ENCODE results near the gene VPS11.
"Not testable (repeated sequence)": the region's sequence is repeated elsewhere in the genome, so short reads cannot be mapped to it uniquely, and the experiment has no call there.

VPS11 gene

DNA sequence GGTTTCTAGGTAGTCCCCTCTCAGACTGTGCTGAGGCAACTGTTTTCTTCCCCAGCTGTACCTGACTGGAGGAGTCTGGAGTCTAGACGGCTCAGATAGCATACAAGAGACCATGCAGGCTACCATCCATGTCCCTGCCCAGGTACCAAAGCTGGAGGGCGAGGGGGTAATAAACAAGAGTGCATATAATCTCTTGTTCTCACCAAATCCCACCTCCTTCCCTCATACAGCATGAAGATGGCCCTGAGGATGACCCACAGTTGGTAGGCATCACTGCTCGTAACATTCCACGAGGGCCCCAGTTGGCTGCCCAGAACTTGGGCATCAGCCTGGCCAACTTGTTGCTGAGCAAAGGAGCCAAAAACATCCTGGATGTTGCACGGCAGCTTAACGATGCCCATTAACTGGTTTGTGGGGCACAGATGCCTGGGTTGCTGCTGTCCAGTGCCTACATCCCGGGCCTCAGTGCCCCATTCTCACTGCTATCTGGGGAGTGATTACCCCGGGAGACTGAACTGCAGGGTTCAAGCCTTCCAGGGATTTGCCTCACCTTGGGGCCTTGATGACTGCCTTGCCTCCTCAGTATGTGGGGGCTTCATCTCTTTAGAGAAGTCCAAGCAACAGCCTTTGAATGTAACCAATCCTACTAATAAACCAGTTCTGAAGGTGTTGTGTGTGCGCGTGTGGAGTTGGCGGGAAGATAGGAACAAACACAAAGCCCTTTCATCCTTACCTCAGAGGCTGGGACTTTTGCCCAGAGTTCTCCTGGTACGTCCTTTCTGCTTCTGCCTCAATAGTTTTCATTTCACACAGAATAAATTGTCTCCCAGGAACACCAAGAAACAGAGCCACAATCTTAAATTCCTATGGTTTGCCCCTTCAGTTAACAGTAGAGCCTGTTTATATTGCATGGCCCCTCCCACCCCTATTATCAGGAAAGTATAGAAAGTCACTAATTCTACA is 25.5 kb downstream of the VPS11 start:
- peak overlapping the region; percentile 95 to 97 for H3K27ac Mint-ChIP-seq

DNA sequence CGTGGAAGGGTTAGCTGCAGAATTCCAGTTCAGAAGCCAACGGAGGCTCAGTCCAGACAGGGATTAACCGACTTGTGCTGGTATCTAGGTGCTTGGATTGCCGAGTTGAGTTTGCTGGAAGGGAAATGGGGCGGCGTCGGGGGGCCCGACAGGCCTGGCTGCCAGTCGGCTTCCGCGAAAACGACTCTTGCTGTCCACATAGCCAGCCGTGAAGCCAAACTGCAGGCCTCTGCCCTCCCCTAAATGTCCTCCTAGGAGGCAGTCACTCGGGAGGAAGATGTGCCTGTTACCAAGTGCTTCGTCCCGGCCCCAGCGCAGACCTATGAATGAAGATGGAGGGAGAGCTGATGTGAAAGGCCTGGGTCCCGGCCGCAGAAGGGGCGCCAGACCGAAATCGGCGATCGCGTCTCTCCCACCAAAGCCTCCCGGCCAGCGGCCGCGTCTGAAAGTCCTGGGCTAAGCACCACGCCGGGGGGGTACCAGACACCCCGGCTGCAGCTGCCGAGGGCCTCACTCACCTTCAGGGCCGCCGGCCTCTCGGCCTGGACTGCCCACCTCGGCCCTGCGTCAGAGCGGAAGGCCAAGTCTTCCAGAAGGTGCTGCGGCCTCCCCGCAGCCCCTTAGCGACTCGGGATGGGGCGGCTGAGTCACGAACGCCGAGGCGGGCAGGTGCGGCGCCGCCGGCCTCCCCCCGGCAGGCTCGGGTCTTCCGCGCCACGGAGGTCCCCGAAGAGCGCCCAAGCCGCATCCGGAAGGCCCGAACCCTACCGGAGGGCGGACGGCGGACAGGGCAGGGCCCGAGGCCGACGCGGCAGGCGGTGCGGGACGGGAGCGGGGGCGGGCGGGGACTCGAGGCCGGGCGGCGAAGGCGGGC is 26.6 kb downstream of the VPS11 start:
- ATAC-seq (replicated peaks) (peak; percentile 11), DNase-seq (peak in 2 of 3 experiments; percentile 33 to 35)
- no peaks in the 10 kb centered on the region for H3K9me3 Mint-ChIP-seq
- peak overlapping the region; percentile 95 to 97 for H3K27ac Mint-ChIP-seq
- peaks cover 51% of the 10 kb centered on the region for H3K36me3 Mint-ChIP-seq (ENCODE audit: insufficient read depth)
- no peaks in the 10 kb centered on the region for H3K27me3 Mint-ChIP-seq
- H3K4me3 Mint-ChIP-seq = peak overlapping the region; percentile 91 to 95
- H3K4me1 Mint-ChIP-seq (ENCODE audit: low read depth in 2 of 2) = peaks cover 30 to 42% of the 10 kb centered on the region in 2 donors

More for the DNA sequence above, 25.5 kb downstream of the VPS11 start:
- Mint-ChIP-seq H3K36me3 (ENCODE audit: insufficient read depth) (peaks cover 43% of the 10 kb centered on the region), H3K4me1 (ENCODE audit: low read depth in 2 of 2) (peaks cover 28 to 37% of the 10 kb centered on the region in 2 donors), H3K9me3 (no peaks in the 10 kb centered on the region), H3K4me3 (peak overlapping the region; percentile 91 to 95), H3K27me3 (no peaks in the 10 kb centered on the region)
- DNase-seq = no peak
- ATAC-seq (replicated peaks) = no peak

DNA sequence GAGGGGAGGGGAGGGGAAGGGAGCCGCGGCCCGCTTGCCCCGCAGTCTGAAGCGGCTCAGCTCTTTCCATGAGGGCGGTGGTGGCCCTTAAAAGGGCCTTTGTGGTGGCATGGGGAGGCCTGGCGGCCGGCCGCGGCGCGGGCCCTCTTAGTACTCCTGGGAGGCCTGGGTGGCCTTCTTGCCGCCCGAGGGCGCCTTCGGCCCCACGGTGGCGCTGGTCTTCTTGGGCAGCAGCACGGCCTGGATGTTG is 27.1 kb downstream of the VPS11 start:
- Mint-ChIP-seq H3K36me3 (ENCODE audit: insufficient read depth) (peaks cover 52% of the 10 kb centered on the region), H3K27me3 (no peaks in the 10 kb centered on the region), H3K9me3 (no peaks in the 10 kb centered on the region), H3K27ac (peak overlapping the region; percentile 95 to 97), H3K4me3 (peak overlapping the region; percentile 91 to 95), H3K4me1 (ENCODE audit: low read depth in 2 of 2) (peaks cover 30 to 43% of the 10 kb centered on the region in 2 donors)
- DNase-seq = peak in 1 of 3 experiments; percentile 52
- peak; percentile 36 for ATAC-seq (replicated peaks)

DNA sequence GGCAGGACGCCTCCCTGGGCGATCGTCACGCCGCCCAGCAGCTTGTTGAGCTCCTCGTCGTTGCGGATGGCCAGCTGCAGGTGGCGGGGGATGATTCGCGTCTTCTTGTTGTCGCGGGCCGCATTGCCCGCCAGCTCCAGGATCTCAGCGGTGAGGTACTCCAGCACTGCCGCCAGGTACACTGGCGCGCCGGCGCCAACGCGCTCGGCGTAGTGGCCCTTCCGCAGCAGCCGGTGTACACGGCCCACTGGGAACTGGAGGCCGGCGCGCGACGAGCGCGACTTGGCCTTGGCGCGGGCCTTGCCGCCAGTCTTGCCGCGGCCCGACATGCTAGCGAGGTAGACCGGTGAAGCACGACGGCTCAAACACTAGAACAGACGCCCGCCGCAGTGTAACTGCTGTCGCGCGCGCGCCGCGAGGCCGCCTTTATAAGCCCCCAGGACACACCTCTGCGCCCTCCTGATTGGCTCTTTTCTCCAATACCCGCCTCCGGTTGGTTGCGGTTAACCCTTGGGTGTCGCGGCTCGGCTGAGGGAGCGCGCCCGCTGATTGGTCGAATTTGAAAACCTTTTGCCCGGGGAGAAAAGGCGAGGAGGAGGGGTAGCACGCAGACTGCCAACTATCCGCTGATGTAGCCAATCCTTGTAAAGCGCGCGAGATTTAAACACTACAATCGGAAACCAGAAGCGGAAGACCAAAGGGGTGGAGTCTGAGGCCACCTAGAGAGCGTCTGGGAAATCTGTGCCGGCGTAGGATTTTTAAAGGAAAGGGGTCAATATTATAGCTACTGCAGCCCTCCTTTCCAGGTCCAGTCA is 27.7 kb downstream of the VPS11 start:
- Mint-ChIP-seq H3K9me3 (no peaks in the 10 kb centered on the region), H3K4me3 (peak overlapping the region; percentile 91 to 95), H3K4me1 (ENCODE audit: low read depth in 2 of 2) (peaks cover 33 to 49% of the 10 kb centered on the region in 2 donors), H3K27me3 (no peaks in the 10 kb centered on the region), H3K27ac (peak overlapping the region; percentile 95 to 97), H3K36me3 (ENCODE audit: insufficient read depth) (peaks cover 52% of the 10 kb centered on the region)
- DNase-seq (peak; percentile 99), ATAC-seq (replicated peaks) (peak; percentile 85)

DNA sequence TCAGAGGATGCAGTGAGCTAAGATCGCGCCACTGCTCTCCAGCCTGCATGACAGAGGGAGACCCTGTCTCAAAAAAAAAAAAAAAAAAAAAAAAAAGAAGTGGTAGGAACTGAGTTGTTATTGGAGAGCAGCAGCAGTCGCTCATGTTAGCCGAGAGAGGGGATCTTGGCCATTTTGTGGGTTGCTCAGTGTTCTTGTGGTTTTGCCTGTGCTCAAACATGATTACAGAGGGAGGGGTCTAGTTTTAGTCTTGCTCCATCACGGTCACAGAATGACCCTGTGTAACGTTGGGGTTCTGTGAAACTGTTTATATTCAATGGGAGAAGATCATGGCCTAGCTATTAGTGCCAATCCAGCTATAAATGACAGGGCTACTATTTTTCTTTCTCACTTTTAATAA is 32.1 kb downstream of the VPS11 start:
- ATAC-seq (replicated peaks) = no peak
- Mint-ChIP-seq H3K27me3 (no peaks in the 10 kb centered on the region), H3K36me3 (ENCODE audit: insufficient read depth) (peaks cover 35% of the 10 kb centered on the region), H3K27ac (no peak overlapping the region), H3K9me3 (no peaks in the 10 kb centered on the region), H3K4me1 (ENCODE audit: low read depth in 2 of 2) (peaks cover 27 to 37% of the 10 kb centered on the region in 2 donors), H3K4me3 (peak overlapping the region in 1 of 2 donors; percentile 90)
- no peak for DNase-seq

DNA sequence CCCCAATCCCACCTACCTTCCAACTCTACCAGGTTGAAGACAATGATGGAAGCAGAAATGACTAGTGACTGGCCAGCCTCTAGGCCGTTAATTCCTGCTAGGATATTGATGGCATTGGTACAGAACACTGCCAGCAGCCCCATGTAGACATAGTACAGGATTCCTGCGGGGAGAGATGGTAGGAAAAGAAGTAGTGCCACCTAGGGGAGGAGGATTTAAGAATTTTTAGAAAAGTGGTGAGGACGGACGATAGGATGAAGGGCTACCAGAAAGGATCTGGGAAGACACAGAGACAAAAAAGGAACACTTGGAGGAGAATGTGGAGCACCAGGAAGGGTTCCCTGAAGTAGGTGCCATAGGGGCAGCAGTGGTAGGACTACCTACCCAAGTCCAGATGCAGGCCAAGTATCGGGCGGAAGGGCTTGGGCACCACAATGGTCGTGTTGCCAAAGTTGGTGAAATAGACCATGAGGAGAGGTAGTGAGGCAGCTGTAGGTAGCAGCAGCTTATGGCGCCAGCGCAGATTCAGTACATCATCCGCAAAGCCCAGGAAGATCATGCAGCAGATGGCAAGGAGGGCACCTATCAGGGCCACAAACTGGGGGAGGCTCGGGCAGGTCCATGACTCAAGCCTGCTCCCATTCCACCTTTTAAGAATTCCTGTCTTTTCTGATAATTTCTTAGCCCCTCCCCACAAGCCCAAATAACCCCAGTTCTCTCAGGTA is 32.8 kb downstream of the VPS11 start:
- peak overlapping the region in 1 of 2 donors; percentile 15 for H3K27ac Mint-ChIP-seq
- H3K4me3 Mint-ChIP-seq = peak overlapping the region; percentile 90 to 92
- no peak for DNase-seq
- no peak for ATAC-seq (replicated peaks)
- H3K27me3 Mint-ChIP-seq = no peaks in the 10 kb centered on the region
- H3K9me3 Mint-ChIP-seq = no peaks in the 10 kb centered on the region
- H3K4me1 Mint-ChIP-seq (ENCODE audit: low read depth in 2 of 2) = peaks cover 23 to 30% of the 10 kb centered on the region in 2 donors
- peaks cover 28% of the 10 kb centered on the region for H3K36me3 Mint-ChIP-seq (ENCODE audit: insufficient read depth)

DNA sequence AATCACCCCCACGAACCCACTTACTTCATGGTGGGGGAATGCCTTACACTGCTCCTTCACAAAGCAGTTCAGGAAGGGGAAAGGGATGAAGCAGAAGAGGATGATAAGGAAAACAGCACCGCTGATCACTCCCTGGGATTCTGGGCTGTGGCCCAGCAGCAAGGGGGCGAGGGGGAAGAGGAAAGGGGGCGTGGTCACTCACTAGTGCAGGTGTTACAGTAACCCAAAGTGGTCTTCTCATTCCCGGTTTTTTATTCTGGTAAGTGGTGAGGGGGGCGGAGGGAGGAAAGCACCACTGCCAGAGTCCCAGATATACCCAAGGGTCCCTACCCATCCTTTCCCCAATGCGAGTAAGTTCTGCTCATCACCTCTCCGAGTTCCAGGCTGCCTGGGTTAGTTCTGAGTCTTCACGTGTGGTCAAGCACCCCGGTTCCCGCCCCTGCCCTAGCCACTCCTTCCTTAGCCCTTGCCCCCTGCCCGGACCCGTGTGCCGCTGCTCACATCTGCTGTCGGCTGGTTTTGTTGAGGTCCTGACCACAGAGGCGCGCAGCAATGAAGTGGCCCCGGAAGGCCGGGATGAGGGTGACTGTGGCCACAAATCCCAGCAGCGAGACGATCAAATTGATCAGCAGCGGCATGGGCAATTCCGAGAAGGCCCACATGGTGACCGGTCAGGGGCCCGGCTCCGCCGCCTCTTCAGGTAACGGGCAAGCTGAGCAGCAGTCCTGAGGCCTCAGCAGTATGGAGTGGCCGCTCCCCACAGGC is 33.6 kb downstream of the VPS11 start:
- Mint-ChIP-seq H3K36me3 (ENCODE audit: insufficient read depth) (peaks cover 20% of the 10 kb centered on the region), H3K27me3 (no peaks in the 10 kb centered on the region), H3K9me3 (no peaks in the 10 kb centered on the region), H3K4me1 (ENCODE audit: low read depth in 2 of 2) (peaks cover 22 to 24% of the 10 kb centered on the region in 2 donors), H3K4me3 (peak overlapping the region; percentile 90 to 92), H3K27ac (peak overlapping the region; percentile 95 to 98)
- DNase-seq = no peak
- peak; percentile 7 for ATAC-seq (replicated peaks)

DNA sequence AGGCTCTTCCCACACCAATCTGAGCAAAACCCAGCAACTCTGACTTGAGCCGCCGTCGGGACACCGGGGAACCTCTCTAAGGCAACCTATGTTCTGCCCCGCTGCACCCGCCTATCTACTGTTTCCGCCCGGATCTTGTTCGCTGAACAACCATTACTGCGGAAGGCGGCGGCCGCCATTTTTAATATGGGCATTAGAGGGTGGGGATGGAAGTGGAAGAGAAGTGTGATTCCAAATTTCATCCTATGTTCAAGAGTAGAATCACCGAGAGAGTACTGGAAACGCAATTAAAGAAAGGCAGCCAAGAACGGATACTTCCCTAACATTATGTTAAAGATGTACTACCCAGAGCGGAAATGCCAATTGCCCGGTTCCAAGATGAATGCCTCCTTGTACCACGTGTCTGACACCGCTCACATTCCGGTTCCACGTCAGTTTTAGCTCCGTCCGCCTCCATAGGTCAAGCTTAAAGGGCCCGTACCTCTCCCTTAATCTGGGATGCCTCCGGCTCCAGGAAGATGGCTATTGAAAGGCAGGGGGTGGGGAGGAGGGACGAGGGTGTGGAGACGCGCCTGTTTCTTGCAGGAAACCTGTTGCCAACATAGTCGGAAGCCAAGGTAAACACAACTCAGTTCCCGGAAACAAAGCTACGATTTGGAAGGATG is 34.3 kb downstream of the VPS11 start, which contains the start of gene DPAGT1:
DPAGT1 (minus strand) TSS at position 95 of the 665 bp plus-strand sequence. CDS start 198 bp downstream, outside the sequence.
- ATAC-seq (replicated peaks) (peak; percentile 89), DNase-seq (peak; percentile 77 to 84 (median 78))
- Mint-ChIP-seq H3K27me3 (no peaks in the 10 kb centered on the region), H3K36me3 (ENCODE audit: insufficient read depth) (peaks cover 19% of the 10 kb centered on the region), H3K27ac (peak within 1 kb of the TSS; percentile 95 to 98), H3K4me3 (peak within 1 kb of the TSS; percentile 90 to 92), H3K9me3 (no peaks in the 10 kb centered on the region), H3K4me1 (ENCODE audit: low read depth in 2 of 2) (peaks cover 26 to 30% of the 10 kb centered on the region in 2 donors)

DNA sequence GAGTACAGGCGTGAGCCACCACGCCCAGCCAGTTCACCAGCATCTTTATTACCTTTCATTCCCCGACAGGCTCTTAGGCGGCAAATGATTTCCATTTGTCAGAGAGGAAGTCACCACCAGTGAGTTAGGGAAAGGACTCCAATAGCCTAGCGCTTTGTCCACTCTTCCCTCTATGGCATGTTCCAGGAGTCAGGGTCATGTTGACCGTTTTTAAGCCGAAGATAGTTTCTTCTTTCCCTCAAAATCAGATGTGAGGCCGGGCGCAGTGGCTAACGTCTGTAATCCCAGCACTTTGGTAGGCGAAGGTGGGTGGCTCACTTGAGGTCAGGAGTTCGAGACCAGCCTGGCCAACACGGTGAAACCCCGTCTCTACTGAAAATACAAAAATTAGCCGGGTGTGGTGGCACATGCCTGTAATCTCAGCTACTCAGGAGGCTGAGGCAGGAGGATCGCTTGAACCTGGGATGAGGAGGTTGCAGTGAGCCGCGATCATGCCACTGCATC is 35.6 kb downstream of the VPS11 start:
- H3K36me3 Mint-ChIP-seq (ENCODE audit: insufficient read depth) = peaks cover 19% of the 10 kb centered on the region
- H3K9me3 Mint-ChIP-seq; H3K27me3 Mint-ChIP-seq; ATAC-seq (replicated peaks); DNase-seq: not testable (repeated sequence)
- peak overlapping the region; percentile 95 to 98 for H3K27ac Mint-ChIP-seq
- peaks cover 27 to 33% of the 10 kb centered on the region in 2 donors for H3K4me1 Mint-ChIP-seq (ENCODE audit: low read depth in 2 of 2)
- H3K4me3 Mint-ChIP-seq = peak overlapping the region; percentile 90 to 92

DNA sequence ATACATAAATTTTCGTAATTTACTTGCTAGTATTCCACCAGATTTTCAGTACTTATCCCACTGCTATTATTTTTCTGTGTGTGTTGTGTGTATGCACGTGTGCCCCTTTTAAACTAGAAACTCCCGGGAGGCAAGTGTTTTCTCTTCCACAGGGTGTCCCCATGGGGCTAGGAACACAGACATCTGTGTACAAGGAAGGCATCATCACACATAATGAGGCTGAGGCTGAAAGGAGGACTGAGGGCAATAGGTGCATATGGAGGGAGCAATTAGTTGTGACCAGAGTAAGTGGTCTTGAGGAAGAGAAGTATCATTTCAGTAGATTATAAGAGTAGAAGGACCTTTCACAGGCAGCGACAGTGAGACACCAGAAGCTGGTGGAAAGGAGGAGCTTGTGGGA is 36.2 kb downstream of the VPS11 start:
- Mint-ChIP-seq H3K36me3 (ENCODE audit: insufficient read depth) (peaks cover 15% of the 10 kb centered on the region), H3K27me3 (no peaks in the 10 kb centered on the region), H3K4me1 (ENCODE audit: low read depth in 2 of 2) (peaks cover 31 to 37% of the 10 kb centered on the region in 2 donors), H3K4me3 (peak overlapping the region in 1 of 2 donors; percentile 10), H3K9me3 (no peaks in the 10 kb centered on the region), H3K27ac (no peak overlapping the region)
- DNase-seq (no peak), ATAC-seq (replicated peaks) (no peak)

All from effector memory CD8-positive, alpha-beta T cell (primary cell).